HepG2 (cell line): ENCODE data around the gene HIGD1C. TPM values are rescaled to one million over a fixed set of nuclear protein-coding genes. Genes with fewer than 3 reads are reported as not detected.

Experiments
- KIAA2018 ChIP-seq: sonication (generic); formaldehyde crosslinking; IDR thresholded peaks from 2 replicates; pipeline ENCODE4 v1.5.0; 2020; ENCODE audit warnings: mild to moderate bottlenecking, missing genetic modification reagents, borderline replicate concordance
- SUZ12 ChIP-seq: fragments of 150-350 bp; IDR thresholded peaks from 2 replicates; pipeline ENCODE4 v1.6.1; 2014; ENCODE audit warnings: low read depth, low read length
- ZBTB40 ChIP-seq, 2 experiments: fragments of 450-650 bp in 1 of 2; sonication (generic) in 1 of 2; formaldehyde crosslinking in 1 of 2; IDR thresholded peaks; 2 replicates each; pipeline versions ENCODE4 v1.6.1 to v1.8.0; 2016 to 2022; ENCODE audit warnings: antibody characterized with exemption in 1 of 2, mild to moderate bottlenecking in 1 of 2, missing genetic modification reagents in 1 of 2
- ZNF251 ChIP-seq: sonication (generic); formaldehyde crosslinking; IDR thresholded peaks from 2 replicates; pipeline ENCODE4 v1.9.0; 2021; ENCODE audit warnings: mild to moderate bottlenecking, missing genetic modification reagents
- ZNF280B ChIP-seq: sonication (generic); formaldehyde crosslinking; IDR thresholded peaks from 2 replicates; pipeline ENCODE4 v1.5.0; 2020; ENCODE audit warnings: missing genetic modification reagents, mild to moderate bottlenecking, borderline replicate concordance
- polyA plus RNA-seq, 8 experiments: library from polyadenylated mRNA; depleted of rRNA in 3 of 8; stranded (reverse) in 7 of 8; unstranded in 1 of 8; fragments of >200 nt; fragmentation: Illumina TruSeq in 4 of 8; extraction: Trizol in 4 of 8; gene quantifications; 2 replicates each; pipeline versions ENCODE4 v1.2.1 to v1.2.3, GENCODE V29; 2011 to 2016; ENCODE audit warnings: low read depth in 4 of 8, missing spikeins in 1 of 8, mixed read lengths in 1 of 8; ENCODE audit not compliant: insufficient read depth in 1 of 8
- total RNA-seq, 5 experiments: library from RNA; depleted of rRNA; stranded (reverse); fragments of >200 nt; fragmentation: Illumina TruSeq; extraction: Trizol; gene quantifications; 2 replicates each; pipeline ENCODE4 v1.2.3, GENCODE V29; 2016; ENCODE audit warnings: low read depth in 1 of 5

Gene HIGD1C
- total and polyA plus RNA-seq, 2 of the 13 experiments (the other 11 are each of a cell fraction or from before 2014, with no cell fraction given), result not detected

- TF ChIP-seq ZBTB40 (IDR thresholded peaks at IDR 0.05) (no peak), ZBTB40 (CRISPR knock-in tag; IDR thresholded peaks at IDR 0.05) (no peak), ZNF251 (CRISPR knock-in tag) (no peak), KIAA2018 (CRISPR knock-in tag) (no peak), ZNF280B (CRISPR knock-in tag) (no peak), SUZ12 (no peak)
Measured at GRCh38 chr12:50924439-50925341, 27.7 kb upstream of the HIGD1C start (continued).
